ENCODE measurements around the gene KCNJ3. TPM values are rescaled to one million over a fixed set of nuclear protein-coding genes. Genes with fewer than 3 reads are reported as not detected.

KCNJ3 gene
- total and polyA plus RNA-seq, 11 donors, result 0.07 to 6.2 (median 0.40) TPM

DNA sequence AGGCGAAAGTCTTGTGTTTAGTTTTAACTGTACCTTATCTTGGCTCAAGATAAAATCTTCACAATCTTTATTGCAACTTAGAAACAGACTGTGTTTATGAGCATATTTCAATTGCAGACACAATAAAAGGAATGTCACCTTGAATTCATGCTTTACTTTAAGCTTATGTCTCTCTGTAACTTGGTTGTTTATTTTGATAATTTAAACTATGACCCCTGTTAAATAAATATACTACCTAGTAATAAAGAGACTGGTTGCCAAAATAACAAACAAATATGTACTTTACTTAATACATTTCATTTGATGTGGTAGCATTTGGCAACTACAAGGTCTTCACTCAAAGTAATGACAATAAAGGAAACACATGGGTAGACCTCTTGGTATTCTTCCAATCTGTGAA lies 202.6 kb downstream of the KCNJ3 start:
- H3K4me1 ChIP-seq, result no peaks in the 10 kb centered on the region
- whole genome bisulfite sequencing, 4 donors, result 77 to 85% (median 83%) methylated on average over 1 of the region's 1 CpG
- TF ChIP-seq, protein P1, sequence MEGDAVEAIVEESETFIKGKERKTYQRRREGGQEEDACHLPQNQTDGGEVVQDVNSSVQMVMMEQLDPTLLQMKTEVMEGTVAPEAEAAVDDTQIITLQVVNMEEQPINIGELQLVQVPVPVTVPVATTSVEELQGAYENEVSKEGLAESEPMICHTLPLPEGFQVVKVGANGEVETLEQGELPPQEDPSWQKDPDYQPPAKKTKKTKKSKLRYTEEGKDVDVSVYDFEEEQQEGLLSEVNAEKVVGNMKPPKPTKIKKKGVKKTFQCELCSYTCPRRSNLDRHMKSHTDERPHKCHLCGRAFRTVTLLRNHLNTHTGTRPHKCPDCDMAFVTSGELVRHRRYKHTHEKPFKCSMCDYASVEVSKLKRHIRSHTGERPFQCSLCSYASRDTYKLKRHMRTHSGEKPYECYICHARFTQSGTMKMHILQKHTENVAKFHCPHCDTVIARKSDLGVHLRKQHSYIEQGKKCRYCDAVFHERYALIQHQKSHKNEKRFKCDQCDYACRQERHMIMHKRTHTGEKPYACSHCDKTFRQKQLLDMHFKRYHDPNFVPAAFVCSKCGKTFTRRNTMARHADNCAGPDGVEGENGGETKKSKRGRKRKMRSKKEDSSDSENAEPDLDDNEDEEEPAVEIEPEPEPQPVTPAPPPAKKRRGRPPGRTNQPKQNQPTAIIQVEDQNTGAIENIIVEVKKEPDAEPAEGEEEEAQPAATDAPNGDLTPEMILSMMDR (IDR thresholded peaks at IDR 0.05), result no peak
- no peak for TF ChIP-seq POLR2A (IDR thresholded peaks at IDR 0.05)
- no peak overlapping the region for H3K27ac ChIP-seq
- DNase-seq (no peak), ATAC-seq (no peak)
- no peak overlapping the region for H3K4me3 ChIP-seq
- peaks cover 0 to 3% (median 0%) of the 10 kb centered on the region in 12 donors for H3K9me3 ChIP-seq
- no peaks in the 10 kb centered on the region for H3K27me3 ChIP-seq
- intact Hi-C loops (cut with DNase I), result no loop called here
- no peaks in the 10 kb centered on the region for H3K36me3 ChIP-seq
